HepG2 (cell line): ENCODE results near the gene ANAPC5. TPM values are rescaled to one million over a fixed set of nuclear protein-coding genes. Genes with fewer than 3 reads are reported as not detected.

Experiments
- ATF2 ChIP-seq: sonication (generic); formaldehyde crosslinking; IDR thresholded peaks from 2 replicates; pipeline ENCODE4 v1.4.0; 2020; ENCODE audit warnings: missing genetic modification reagents
- CC2D1A ChIP-seq: sonication (generic); formaldehyde crosslinking; IDR thresholded peaks from 2 replicates; pipeline ENCODE4 v1.8.1; 2023; ENCODE audit warnings: mild to moderate bottlenecking, missing genetic modification reagents
- GLMP ChIP-seq: sonication (generic); formaldehyde crosslinking; IDR thresholded peaks from 2 replicates; pipeline ENCODE4 v1.9.0; 2021; ENCODE audit warnings: missing genetic modification reagents, mild to moderate bottlenecking, borderline replicate concordance
- GPN1 ChIP-seq: sonication (generic); formaldehyde crosslinking; IDR thresholded peaks from 2 replicates; pipeline ENCODE4 v1.5.1; 2020; ENCODE audit warnings: missing genetic modification reagents, borderline replicate concordance
- GZF1 ChIP-seq: sonication (generic); formaldehyde crosslinking; IDR thresholded peaks from 2 replicates; pipeline ENCODE4 v1.5.1; 2020; ENCODE audit warnings: mild to moderate bottlenecking, missing genetic modification reagents
- HCFC1 ChIP-seq: fragments of 150-350 bp; IDR thresholded peaks from 2 replicates; pipeline ENCODE4 v1.6.1; 2014; ENCODE audit warnings: low read depth, low read length
- HNF1B ChIP-seq: sonication (generic); formaldehyde crosslinking; IDR thresholded peaks from 2 replicates; pipeline ENCODE4 v1.5.1; 2020; ENCODE audit warnings: mild to moderate bottlenecking, moderate library complexity, missing genetic modification reagents
- KAT8 ChIP-seq: IDR thresholded peaks from 2 replicates; pipeline ENCODE4 v1.6.1; 2016; ENCODE audit warnings: missing genetic modification reagents, missing compliant biosample characterization
- MIXL1 ChIP-seq: IDR thresholded peaks from 2 replicates; pipeline ENCODE4 v1.6.1; 2016
- NONO ChIP-seq, 2 experiments: fragments of 450-650 bp in 1 of 2; sonication (generic) in 1 of 2; formaldehyde crosslinking in 1 of 2; IDR thresholded peaks in 1 of 2; conservative IDR thresholded peaks in 1 of 2; 2 replicates each; pipeline versions ENCODE4 v1.6.1 to v1.8.0; 2017 to 2022; ENCODE audit warnings: mild to moderate bottlenecking in 1 of 2, missing genetic modification reagents in 1 of 2, moderate library complexity in 1 of 2
- NR1H2 ChIP-seq: sonication (generic); formaldehyde crosslinking; IDR thresholded peaks from 2 replicates; pipeline ENCODE4 v1.8.1; 2022; ENCODE audit warnings: low read depth, missing genetic modification reagents, borderline replicate concordance
- PRPF4 ChIP-seq: fragments of 200-400 bp; formaldehyde crosslinking; IDR thresholded peaks from 2 replicates; pipeline ENCODE4 v1.6.1; 2016; ENCODE audit warnings: low read length, low read depth; ENCODE audit not compliant: poor library complexity, severe bottlenecking
- SATB2 ChIP-seq: sonication (generic); formaldehyde crosslinking; IDR thresholded peaks from 2 replicates; pipeline ENCODE4 v1.5.0; 2020; ENCODE audit warnings: missing genetic modification reagents
- SP1 ChIP-seq, 2 experiments: fragments of 450-650 bp in 1 of 2; sonication (generic) in 1 of 2; formaldehyde crosslinking in 1 of 2; IDR thresholded peaks; 2 replicates each; pipeline versions ENCODE4 v1.4.0 to v1.6.1; 2016 to 2020; ENCODE audit warnings: missing genetic modification reagents in 1 of 2
- THAP11 ChIP-seq: IDR thresholded peaks from 2 replicates; pipeline ENCODE4 v1.6.1; 2016; ENCODE audit warnings: missing biosample characterization, missing genetic modification reagents
- YY1 ChIP-seq: IDR thresholded peaks from 2 replicates; pipeline ENCODE4 v1.6.1; 2011; ENCODE audit warnings: low read length, low read depth, moderate library complexity, mild to moderate bottlenecking; ENCODE audit not compliant: insufficient read depth, insufficient replicate concordance
- ZNF281 ChIP-seq: sonication (generic); formaldehyde crosslinking; IDR thresholded peaks from 2 replicates; pipeline ENCODE4 v1.4.0; 2020; ENCODE audit warnings: missing genetic modification reagents, borderline replicate concordance
- ZNF317 ChIP-seq: sonication (generic); formaldehyde crosslinking; IDR thresholded peaks from 2 replicates; pipeline ENCODE4 v1.5.0; 2020; ENCODE audit warnings: mild to moderate bottlenecking, missing genetic modification reagents
- ZNF558 ChIP-seq: sonication (generic); formaldehyde crosslinking; IDR thresholded peaks from 2 replicates; pipeline ENCODE4 v1.9.0; 2022; ENCODE audit warnings: mild to moderate bottlenecking, missing genetic modification reagents, borderline replicate concordance
- ZNF614 ChIP-seq: IDR thresholded peaks from 2 replicates; pipeline ENCODE4 v1.6.1; 2018; ENCODE audit warnings: missing biosample characterization, missing genetic modification reagents, inconsistent platforms, borderline replicate concordance
- ZNF672 ChIP-seq: sonication (generic); formaldehyde crosslinking; IDR thresholded peaks from 2 replicates; pipeline ENCODE4 v1.8.1; 2022; ENCODE audit warnings: missing genetic modification reagents
- polyA plus RNA-seq, 8 experiments: library from polyadenylated mRNA; depleted of rRNA in 3 of 8; stranded (reverse) in 7 of 8; unstranded in 1 of 8; fragments of >200 nt; fragmentation: Illumina TruSeq in 4 of 8; extraction: Trizol in 4 of 8; gene quantifications; 2 replicates each; pipeline versions ENCODE4 v1.2.1 to v1.2.3, GENCODE V29; 2011 to 2016; ENCODE audit warnings: low read depth in 4 of 8, missing spikeins in 1 of 8, mixed read lengths in 1 of 8; ENCODE audit not compliant: insufficient read depth in 1 of 8
- total RNA-seq, 5 experiments: library from RNA; depleted of rRNA; stranded (reverse); fragments of >200 nt; fragmentation: Illumina TruSeq; extraction: Trizol; gene quantifications; 2 replicates each; pipeline ENCODE4 v1.2.3, GENCODE V29; 2016; ENCODE audit warnings: low read depth in 1 of 5

The ANAPC5 gene
- total and polyA plus RNA-seq, 2 of the 13 experiments (the other 11 are each of a cell fraction or from before 2014, with no cell fraction given) = 146 to 161 TPM

- no peak for TF ChIP-seq ATF2
- no peak for TF ChIP-seq ZNF281 (CRISPR knock-in tag)
- TF ChIP-seq MIXL1 (CRISPR knock-in tag) = peak; percentile 85
- TF ChIP-seq NR1H2 = no peak
- no peak for TF ChIP-seq ZNF558 (CRISPR knock-in tag)
- no peak for TF ChIP-seq SATB2 (CRISPR knock-in tag)
- TF ChIP-seq ZNF672 (CRISPR knock-in tag) = no peak
- no peak for TF ChIP-seq NONO (IDR thresholded peaks at IDR 0.05)
- TF ChIP-seq NONO (CRISPR knock-in tag; conservative IDR thresholded peaks at IDR 0.05) = peak; percentile 35; the same call in 1 of the 2 replicates
- TF ChIP-seq YY1 = no peak
- TF ChIP-seq PRPF4 = no peak
- no peak for TF ChIP-seq SP1 (IDR thresholded peaks at IDR 0.05)
- no peak for TF ChIP-seq SP1 (CRISPR knock-in tag; IDR thresholded peaks at IDR 0.05)
- TF ChIP-seq GPN1 (CRISPR knock-in tag) = no peak
- peak; percentile 49; the same call in 1 of the 2 replicates for TF ChIP-seq THAP11 (CRISPR knock-in tag)
- TF ChIP-seq HCFC1 = no peak
- no peak for TF ChIP-seq ZNF614 (CRISPR knock-in tag)
- TF ChIP-seq KAT8 = no peak
- 0 out of 2 replicates have a peak, but pooled peaks have one; percentile 18 for TF ChIP-seq ZNF317 (CRISPR knock-in tag)
- no peak for TF ChIP-seq CC2D1A (CRISPR knock-in tag)
- no peak for TF ChIP-seq GLMP (CRISPR knock-in tag)
- peak; percentile 68; the same call in 1 of the 2 replicates for TF ChIP-seq HNF1B
- TF ChIP-seq GZF1 = no peak
Observed at GRCh38 chr12:121376754-121377697, 24.8 kb upstream of the ANAPC5 start (continued).
